ENCODE measurements around the gene SOS1.
"Not testable (repeated sequence)": the region's sequence is repeated elsewhere in the genome, so short reads cannot be mapped to it uniquely, and the experiment has no call there.

Gene SOS1

GRCh38 chr2:39120771-39121522 lies at the start of gene SOS1:
Gene SOS1, minus strand, starts transcription at chr2:39121051. Its CDS starts 629 bp downstream, at chr2:39120422.
- DNase-seq (ENCODE audit: low read depth, low spot score): peak; percentile 80

- DNase-seq (ENCODE audit: low read depth, low spot score): no peak
These were observed 43.2 kb upstream of the SOS1 start for GRCh38 chr2:39164089-39164488.

GRCh38 chr2:39160982-39161381 lies 40.1 kb upstream of the SOS1 start:
- DNase-seq (ENCODE audit: low read depth, low spot score): no peak

GRCh38 chr2:39159283-39159682 lies 38.4 kb upstream of the SOS1 start:
- no peak for DNase-seq (ENCODE audit: low read depth, low spot score)

- no peak for DNase-seq (ENCODE audit: low read depth, low spot score)
These were observed 37.5 kb upstream of the SOS1 start for GRCh38 chr2:39158351-39158750.

- DNase-seq (ENCODE audit: low read depth, low spot score): no peak
These were observed 36.0 kb upstream of the SOS1 start for GRCh38 chr2:39156846-39157245.

GRCh38 chr2:39156107-39156506 lies 35.3 kb upstream of the SOS1 start:
- no peak for DNase-seq (ENCODE audit: low read depth, low spot score)

GRCh38 chr2:39155573-39155972 lies 34.7 kb upstream of the SOS1 start:
- not testable (repeated sequence) for DNase-seq (ENCODE audit: low read depth, low spot score)

- no peak for DNase-seq (ENCODE audit: low read depth, low spot score)
These were observed 34.1 kb upstream of the SOS1 start for GRCh38 chr2:39154944-39155343.

- DNase-seq (ENCODE audit: low read depth, low spot score): no peak
These were observed 32.5 kb upstream of the SOS1 start for GRCh38 chr2:39153312-39153711.

GRCh38 chr2:39152504-39152903 lies 31.7 kb upstream of the SOS1 start:
- no peak for DNase-seq (ENCODE audit: low read depth, low spot score)

GRCh38 chr2:39150890-39151497 lies 30.1 kb upstream of the SOS1 start:
- DNase-seq (ENCODE audit: low read depth, low spot score): no peak

GRCh38 chr2:39150102-39150562 lies 29.3 kb upstream of the SOS1 start:
- no peak for DNase-seq (ENCODE audit: low read depth, low spot score)

- no peak for DNase-seq (ENCODE audit: low read depth, low spot score)
These were observed 25.8 kb upstream of the SOS1 start for GRCh38 chr2:39146630-39147029.

- DNase-seq (ENCODE audit: low read depth, low spot score): no peak
These were observed 25.1 kb upstream of the SOS1 start for GRCh38 chr2:39145906-39146421.

- DNase-seq (ENCODE audit: low read depth, low spot score): no peak
These were observed 23.6 kb upstream of the SOS1 start for GRCh38 chr2:39144416-39144815.

- DNase-seq (ENCODE audit: low read depth, low spot score): no peak
These were observed 22.2 kb upstream of the SOS1 start for GRCh38 chr2:39142904-39143605.

- DNase-seq (ENCODE audit: low read depth, low spot score): no peak
These were observed 20.8 kb upstream of the SOS1 start for GRCh38 chr2:39141334-39142271.

- DNase-seq (ENCODE audit: low read depth, low spot score): not testable (repeated sequence)
These were observed 20.1 kb upstream of the SOS1 start for GRCh38 chr2:39140948-39141333.

GRCh38 chr2:39140322-39140847 lies 19.5 kb upstream of the SOS1 start:
- no peak for DNase-seq (ENCODE audit: low read depth, low spot score)
